ENCODE data around the gene OR9I1. TPM values are rescaled to one million over a fixed set of nuclear protein-coding genes. Genes with fewer than 3 reads are reported as not detected.

The OR9I1 gene
- not detected for total RNA-seq (2021; fragmentation: NEBNext Ultra II Directional; extraction: Animal tissue kit (Norgen Biotek cat#: 25700))
- long read RNA-seq: 0 reads

GRCh38 chr11:58125469-58125868 is at the start of gene OR9I1:
Gene OR9I1, minus strand, starts transcription at chr11:58125530. Its CDS starts 6,086 bp downstream, at chr11:58119444.
- no peak within 1 kb of the TSS for H3K27ac Mint-ChIP-seq
- 0 out of 2 replicates have a peak, but pooled peaks cover 1% of the 10 kb centered on the region for H3K27me3 Mint-ChIP-seq (ENCODE audit: insufficient read depth)
- H3K4me3 Mint-ChIP-seq: no peak within 1 kb of the TSS
- 0 out of 2 replicates have a peak, but pooled peaks cover 5% of the 10 kb centered on the region for H3K4me1 Mint-ChIP-seq (ENCODE audit: low read depth)
- no peaks in the 10 kb centered on the region for H3K9me3 Mint-ChIP-seq
- DNase-seq: no peak
- no peaks in the 10 kb centered on the region for H3K36me3 Mint-ChIP-seq (ENCODE audit: low read depth)
- no peak for TF ChIP-seq CTCF (IDR thresholded peaks at IDR 0.05)

GRCh38 chr11:58165504-58166106 is 40.3 kb upstream of the OR9I1 start:
- H3K36me3 Mint-ChIP-seq (ENCODE audit: low read depth): no peaks in the 10 kb centered on the region
- peaks cover 3% of the 10 kb centered on the region; the same call in 1 of the 2 replicates for H3K27me3 Mint-ChIP-seq (ENCODE audit: insufficient read depth)
- no peak for DNase-seq
- H3K4me3 Mint-ChIP-seq: no peak overlapping the region
- no peak for TF ChIP-seq CTCF (IDR thresholded peaks at IDR 0.05)
- no peaks in the 10 kb centered on the region for H3K9me3 Mint-ChIP-seq
- no peaks in the 10 kb centered on the region for H3K4me1 Mint-ChIP-seq (ENCODE audit: low read depth)
- no peak overlapping the region for H3K27ac Mint-ChIP-seq

- peaks cover 3% of the 10 kb centered on the region; the same call in 1 of the 2 replicates for H3K27me3 Mint-ChIP-seq (ENCODE audit: insufficient read depth)
- no peak overlapping the region for H3K4me3 Mint-ChIP-seq
- H3K9me3 Mint-ChIP-seq: no peaks in the 10 kb centered on the region
- TF ChIP-seq CTCF (IDR thresholded peaks at IDR 0.05): no peak
- no peak overlapping the region for H3K27ac Mint-ChIP-seq
- DNase-seq: no peak
- H3K36me3 Mint-ChIP-seq (ENCODE audit: low read depth): no peaks in the 10 kb centered on the region
- no peaks in the 10 kb centered on the region for H3K4me1 Mint-ChIP-seq (ENCODE audit: low read depth)
These were observed 39.7 kb upstream of the OR9I1 start for GRCh38 chr11:58164990-58165389.

- peaks cover 3% of the 10 kb centered on the region; the same call in 1 of the 2 replicates for H3K27me3 Mint-ChIP-seq (ENCODE audit: insufficient read depth)
- TF ChIP-seq CTCF (IDR thresholded peaks at IDR 0.05): no peak
- no peak for DNase-seq
- no peak overlapping the region for H3K27ac Mint-ChIP-seq
- no peaks in the 10 kb centered on the region for H3K36me3 Mint-ChIP-seq (ENCODE audit: low read depth)
- H3K4me1 Mint-ChIP-seq (ENCODE audit: low read depth): no peaks in the 10 kb centered on the region
- H3K9me3 Mint-ChIP-seq: no peaks in the 10 kb centered on the region
- H3K4me3 Mint-ChIP-seq: no peak overlapping the region
These were observed 39.1 kb upstream of the OR9I1 start for GRCh38 chr11:58164389-58164788.

- H3K27ac Mint-ChIP-seq: no peak overlapping the region
- no peak for TF ChIP-seq CTCF (IDR thresholded peaks at IDR 0.05)
- H3K27me3 Mint-ChIP-seq (ENCODE audit: insufficient read depth): peaks cover 11% of the 10 kb centered on the region; the same call in 1 of the 2 replicates
- H3K36me3 Mint-ChIP-seq (ENCODE audit: low read depth): no peaks in the 10 kb centered on the region
- no peaks in the 10 kb centered on the region for H3K4me1 Mint-ChIP-seq (ENCODE audit: low read depth)
- H3K4me3 Mint-ChIP-seq: no peak overlapping the region
- DNase-seq: no peak
- no peaks in the 10 kb centered on the region for H3K9me3 Mint-ChIP-seq
These were observed 27.5 kb upstream of the OR9I1 start for GRCh38 chr11:58152781-58153180.

Data from HFFc6 (cell line).